Measurements from ENCODE around the gene TBCK.

Gene TBCK

GRCh38 chr4:106246441-106246840 is 69.6 kb downstream of the TBCK start:
- no peak for TF ChIP-seq MAX (IDR thresholded peaks at IDR 0.05)
- no peak for TF ChIP-seq EGR1 (IDR thresholded peaks at IDR 0.05)
- no peak for TF ChIP-seq ZBTB7A (IDR thresholded peaks at IDR 0.05; ENCODE audit: low read depth)
- TF ChIP-seq EP300 (IDR thresholded peaks at IDR 0.05; ENCODE audit: borderline replicate concordance) = no peak
- TF ChIP-seq USF1 (IDR thresholded peaks at IDR 0.05) = no peak
- TF ChIP-seq CREB1 (IDR thresholded peaks at IDR 0.05; ENCODE audit: low read depth) = no peak
- no peak for TF ChIP-seq TAF1 (IDR thresholded peaks at IDR 0.05; ENCODE audit: low read depth)
- no peak for TF ChIP-seq RAD21 (IDR thresholded peaks at IDR 0.05; ENCODE audit: low read depth)
- TF ChIP-seq TCF12 (IDR thresholded peaks at IDR 0.05; ENCODE audit: low read depth) = no peak
- TF ChIP-seq FOXM1 (IDR thresholded peaks at IDR 0.05; ENCODE audit: borderline replicate concordance, low read depth) = no peak
- TF ChIP-seq REST (IDR thresholded peaks at IDR 0.05; ENCODE audit: low read depth) = no peak
- TF ChIP-seq TEAD4 (IDR thresholded peaks at IDR 0.05) = no peak

- TF ChIP-seq TAF1 (IDR thresholded peaks at IDR 0.05; ENCODE audit: low read depth) (no peak), CEBPB (IDR thresholded peaks at IDR 0.05) (no peak), TCF12 (IDR thresholded peaks at IDR 0.05; ENCODE audit: low read depth) (no peak), USF1 (IDR thresholded peaks at IDR 0.05) (no peak), RAD21 (IDR thresholded peaks at IDR 0.05; ENCODE audit: low read depth) (no peak), FOXM1 (IDR thresholded peaks at IDR 0.05; ENCODE audit: borderline replicate concordance, low read depth) (no peak), CREB1 (IDR thresholded peaks at IDR 0.05; ENCODE audit: low read depth) (no peak), REST (IDR thresholded peaks at IDR 0.05; ENCODE audit: low read depth) (no peak), EGR1 (IDR thresholded peaks at IDR 0.05) (no peak), ZBTB7A (IDR thresholded peaks at IDR 0.05; ENCODE audit: low read depth) (no peak), TEAD4 (IDR thresholded peaks at IDR 0.05) (no peak), EP300 (IDR thresholded peaks at IDR 0.05; ENCODE audit: borderline replicate concordance) (no peak), MAX (IDR thresholded peaks at IDR 0.05) (no peak), YY1 (IDR thresholded peaks at IDR 0.05; ENCODE audit: low read depth) (no peak), NFIC (IDR thresholded peaks at IDR 0.05) (no peak)
Measured at GRCh38 chr4:106245176-106245575, 70.8 kb downstream of the TBCK start.

GRCh38 chr4:106240699-106241098 is 75.3 kb downstream of the TBCK start:
- TF ChIP-seq CEBPB (IDR thresholded peaks at IDR 0.05) = no peak
- no peak for TF ChIP-seq EGR1 (IDR thresholded peaks at IDR 0.05)
- no peak for TF ChIP-seq ZBTB7A (IDR thresholded peaks at IDR 0.05; ENCODE audit: low read depth)
- no peak for TF ChIP-seq TAF1 (IDR thresholded peaks at IDR 0.05; ENCODE audit: low read depth)
- no peak for TF ChIP-seq YY1 (IDR thresholded peaks at IDR 0.05; ENCODE audit: low read depth)

GRCh38 chr4:106238820-106239420 is 77.1 kb downstream of the TBCK start:
- TF ChIP-seq RAD21 (IDR thresholded peaks at IDR 0.05; ENCODE audit: low read depth) (peak; percentile 56), TAF1 (IDR thresholded peaks at IDR 0.05; ENCODE audit: low read depth) (no peak)

- TF ChIP-seq TEAD4 (IDR thresholded peaks at IDR 0.05) = no peak
- TF ChIP-seq USF1 (IDR thresholded peaks at IDR 0.05) = no peak
- TF ChIP-seq FOXM1 (IDR thresholded peaks at IDR 0.05; ENCODE audit: borderline replicate concordance, low read depth) = no peak
- no peak for TF ChIP-seq CEBPB (IDR thresholded peaks at IDR 0.05)
- no peak for TF ChIP-seq ZBTB7A (IDR thresholded peaks at IDR 0.05; ENCODE audit: low read depth)
- TF ChIP-seq NFIC (IDR thresholded peaks at IDR 0.05) = no peak
Measured at GRCh38 chr4:106231931-106232330, 84.1 kb downstream of the TBCK start.

GRCh38 chr4:106222548-106222947 is 93.5 kb downstream of the TBCK start:
- TF ChIP-seq TCF12 (IDR thresholded peaks at IDR 0.05; ENCODE audit: low read depth) = no peak
- no peak for TF ChIP-seq CREB1 (IDR thresholded peaks at IDR 0.05; ENCODE audit: low read depth)
- no peak for TF ChIP-seq USF1 (IDR thresholded peaks at IDR 0.05)
- no peak for TF ChIP-seq FOXM1 (IDR thresholded peaks at IDR 0.05; ENCODE audit: borderline replicate concordance, low read depth)
- no peak for TF ChIP-seq NFIC (IDR thresholded peaks at IDR 0.05)
- TF ChIP-seq CEBPB (IDR thresholded peaks at IDR 0.05) = no peak
- TF ChIP-seq TEAD4 (IDR thresholded peaks at IDR 0.05) = no peak
- no peak for TF ChIP-seq EGR1 (IDR thresholded peaks at IDR 0.05)
- no peak for TF ChIP-seq RAD21 (IDR thresholded peaks at IDR 0.05; ENCODE audit: low read depth)
- no peak for TF ChIP-seq EP300 (IDR thresholded peaks at IDR 0.05; ENCODE audit: borderline replicate concordance)

Measured in Ishikawa (cell line).